ENCODE results near the gene AFAP1L1. TPM values are rescaled to one million over a fixed set of nuclear protein-coding genes. Genes with fewer than 3 reads are reported as not detected.

The AFAP1L1 gene
- total RNA-seq, 1 donor from 2014 or later: 24.7 TPM

DNA sequence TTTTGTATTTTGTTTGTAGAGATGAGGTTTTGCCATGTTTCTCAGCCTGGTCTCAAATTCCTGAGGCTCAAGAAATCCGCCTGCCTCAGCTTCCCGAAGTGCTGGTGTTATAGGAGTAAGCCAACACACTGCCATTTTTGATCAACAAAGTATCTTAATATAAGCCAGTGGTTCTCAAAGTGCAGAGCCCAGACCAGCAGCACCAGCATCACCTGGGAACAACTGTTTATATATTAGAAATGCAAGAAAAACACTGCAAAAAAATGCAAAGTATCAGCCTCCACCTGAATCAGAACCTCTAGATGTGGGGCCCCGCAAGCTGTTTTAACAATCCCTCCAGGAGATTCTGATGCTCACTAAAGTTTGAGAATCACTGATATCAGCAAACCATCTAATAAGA, 101.3 kb downstream of the AFAP1L1 start:
- TF ChIP-seq, protein P1, sequence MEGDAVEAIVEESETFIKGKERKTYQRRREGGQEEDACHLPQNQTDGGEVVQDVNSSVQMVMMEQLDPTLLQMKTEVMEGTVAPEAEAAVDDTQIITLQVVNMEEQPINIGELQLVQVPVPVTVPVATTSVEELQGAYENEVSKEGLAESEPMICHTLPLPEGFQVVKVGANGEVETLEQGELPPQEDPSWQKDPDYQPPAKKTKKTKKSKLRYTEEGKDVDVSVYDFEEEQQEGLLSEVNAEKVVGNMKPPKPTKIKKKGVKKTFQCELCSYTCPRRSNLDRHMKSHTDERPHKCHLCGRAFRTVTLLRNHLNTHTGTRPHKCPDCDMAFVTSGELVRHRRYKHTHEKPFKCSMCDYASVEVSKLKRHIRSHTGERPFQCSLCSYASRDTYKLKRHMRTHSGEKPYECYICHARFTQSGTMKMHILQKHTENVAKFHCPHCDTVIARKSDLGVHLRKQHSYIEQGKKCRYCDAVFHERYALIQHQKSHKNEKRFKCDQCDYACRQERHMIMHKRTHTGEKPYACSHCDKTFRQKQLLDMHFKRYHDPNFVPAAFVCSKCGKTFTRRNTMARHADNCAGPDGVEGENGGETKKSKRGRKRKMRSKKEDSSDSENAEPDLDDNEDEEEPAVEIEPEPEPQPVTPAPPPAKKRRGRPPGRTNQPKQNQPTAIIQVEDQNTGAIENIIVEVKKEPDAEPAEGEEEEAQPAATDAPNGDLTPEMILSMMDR (IDR thresholded peaks at IDR 0.05): no peak
- Histone ChIP-seq H3K27ac (peak overlapping the region; percentile 77 to 88), H3K36me3 (no peaks in the 10 kb centered on the region), H3K4me1 (peaks cover 5 to 22% of the 10 kb centered on the region in 2 donors), H3K9me3 (no peaks in the 10 kb centered on the region), H3K27me3 (no peaks in the 10 kb centered on the region), H3K4me3 (no peak overlapping the region)
- intact Hi-C loops (cut with DNase I): no loop called here
- peak in 1 of 2 donors; percentile 58 for DNase-seq (ENCODE audit: low spot score in 2 of 2)

DNA sequence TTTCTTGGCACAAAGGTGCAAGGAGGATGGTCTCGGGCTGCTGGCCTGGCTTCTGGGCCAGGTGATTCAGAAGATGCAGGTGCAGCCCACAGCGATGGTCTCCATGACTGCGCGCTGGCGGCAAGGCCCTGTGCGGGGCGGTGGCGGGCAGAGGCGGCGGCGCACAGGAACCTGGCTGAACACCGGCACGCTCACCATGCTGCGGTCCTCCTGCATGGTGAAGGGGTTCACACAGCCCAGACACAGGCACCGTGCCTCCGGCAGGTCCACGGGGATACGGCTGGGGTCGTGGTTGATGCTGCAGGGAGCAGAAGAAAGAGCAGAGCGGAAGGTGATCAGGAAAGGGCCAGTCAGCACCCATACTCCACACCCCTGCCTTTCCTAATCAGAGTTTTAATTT, 102.6 kb downstream of the AFAP1L1 start:
- no peaks in the 10 kb centered on the region for H3K27me3 ChIP-seq
- peak in 1 of 2 donors; percentile 57 for DNase-seq (ENCODE audit: low spot score in 2 of 2)
- peaks cover 9 to 32% of the 10 kb centered on the region in 2 donors for H3K4me1 ChIP-seq
- H3K27ac ChIP-seq: peak overlapping the region; percentile 77 to 88
- TF ChIP-seq, protein P1 (IDR thresholded peaks at IDR 0.05): no peak
- no peaks in the 10 kb centered on the region for H3K36me3 ChIP-seq
- no peak overlapping the region for H3K4me3 ChIP-seq
- no peaks in the 10 kb centered on the region for H3K9me3 ChIP-seq
- intact Hi-C loops (cut with DNase I): no loop called here

DNA sequence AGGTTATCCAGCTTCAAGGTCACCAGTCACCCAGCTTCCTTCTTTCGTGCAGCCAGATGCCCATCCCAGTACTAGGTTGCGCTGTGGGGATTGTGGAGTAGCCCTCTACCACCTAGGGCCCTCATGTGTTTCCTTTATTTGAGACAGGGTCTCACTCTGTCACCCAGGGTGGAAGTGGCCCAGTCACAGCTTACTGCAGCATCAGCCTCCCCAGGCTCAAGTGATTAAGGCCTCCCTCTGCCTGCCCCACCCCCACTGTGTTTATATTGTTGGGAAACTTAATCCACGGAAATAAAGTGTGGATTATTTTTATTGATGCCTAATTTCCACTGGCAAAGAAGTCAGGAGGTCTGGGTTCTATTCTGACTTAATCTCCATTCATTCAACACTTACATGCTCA, 103.1 kb downstream of the AFAP1L1 start:
- H3K4me1 ChIP-seq: peaks cover 9 to 34% of the 10 kb centered on the region in 2 donors

DNA sequence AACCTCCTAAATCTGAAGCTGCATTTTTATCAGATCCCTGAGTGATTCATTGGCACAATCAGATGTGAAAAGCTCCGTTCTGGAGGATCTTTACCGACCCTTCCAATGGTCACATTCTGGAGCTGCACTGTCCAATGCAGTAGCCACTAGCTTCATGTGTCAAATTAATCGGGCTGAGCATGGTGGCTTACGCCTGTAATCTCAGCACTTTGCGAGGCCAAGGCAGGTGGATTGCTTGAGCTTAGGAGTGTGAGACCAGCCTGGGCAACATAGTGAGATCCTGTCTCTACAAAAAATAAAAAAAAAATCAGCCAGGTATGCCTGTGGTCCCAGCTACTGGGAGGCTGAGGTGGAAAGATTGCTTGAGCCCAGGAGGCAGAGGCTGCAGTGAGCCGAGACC, 103.8 kb downstream of the AFAP1L1 start:
- Histone ChIP-seq H3K9me3 (no peaks in the 10 kb centered on the region), H3K27ac (peak overlapping the region; percentile 77 to 88), H3K36me3 (no peaks in the 10 kb centered on the region), H3K4me1 (peaks cover 9 to 39% of the 10 kb centered on the region in 2 donors), H3K4me3 (no peak overlapping the region), H3K27me3 (no peaks in the 10 kb centered on the region)
- TF ChIP-seq, protein P1 (IDR thresholded peaks at IDR 0.05): no peak
- intact Hi-C loops (cut with DNase I): no loop called here
- DNase-seq (ENCODE audit: low spot score in 2 of 2): peak in 1 of 2 donors; percentile 16

More for the DNA sequence above, 103.1 kb downstream of the AFAP1L1 start:
- intact Hi-C loops (cut with DNase I): no loop called here
- Histone ChIP-seq H3K9me3 (no peaks in the 10 kb centered on the region), H3K4me3 (no peak overlapping the region), H3K36me3 (no peaks in the 10 kb centered on the region), H3K27me3 (no peaks in the 10 kb centered on the region), H3K27ac (peak overlapping the region; percentile 77 to 88)
- TF ChIP-seq, protein P1 (IDR thresholded peaks at IDR 0.05): no peak
- DNase-seq (ENCODE audit: low spot score in 2 of 2): peak in 1 of 2 donors; percentile 60

DNA sequence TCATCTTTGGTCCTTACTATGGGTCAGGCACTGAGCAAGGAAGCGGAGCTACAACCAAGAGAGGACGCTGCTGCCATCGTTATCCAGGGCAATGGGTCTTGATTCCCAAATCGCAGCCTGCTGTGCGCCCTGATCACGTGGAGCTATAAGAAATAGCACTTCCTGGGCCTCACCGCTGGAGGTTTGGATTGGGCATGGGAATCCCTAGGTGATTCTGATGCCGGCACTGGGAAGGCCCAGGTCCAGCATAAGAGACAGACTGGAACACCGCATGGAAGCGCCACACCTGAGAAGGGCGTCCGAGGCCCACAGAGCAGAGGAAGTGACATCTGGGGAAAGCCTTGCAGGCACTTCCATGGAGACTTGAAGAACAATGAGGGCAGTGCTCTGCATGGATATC, 104.4 kb downstream of the AFAP1L1 start:
- Histone ChIP-seq H3K4me1 (peaks cover 12 to 43% of the 10 kb centered on the region in 2 donors), H3K36me3 (no peaks in the 10 kb centered on the region), H3K4me3 (no peak overlapping the region), H3K9me3 (no peaks in the 10 kb centered on the region), H3K27me3 (no peaks in the 10 kb centered on the region), H3K27ac (peak overlapping the region; percentile 57 to 93)
- TF ChIP-seq, protein P1 (IDR thresholded peaks at IDR 0.05): no peak
- peak in 1 of 2 donors; percentile 43 for DNase-seq (ENCODE audit: low spot score in 2 of 2)
- intact Hi-C loops (cut with DNase I): no loop called here
